ENCODE results near the gene SFT2D3.

The SFT2D3 gene

GRCh38 chr2:127701193-127701650 lies at the start of gene SFT2D3:
SFT2D3 (plus strand) TSS chr2:127701497; CDS start chr2:127701529, 32 bp downstream.
- peak; percentile 79 for DNase-seq (ENCODE audit: low read depth)

DNA sequence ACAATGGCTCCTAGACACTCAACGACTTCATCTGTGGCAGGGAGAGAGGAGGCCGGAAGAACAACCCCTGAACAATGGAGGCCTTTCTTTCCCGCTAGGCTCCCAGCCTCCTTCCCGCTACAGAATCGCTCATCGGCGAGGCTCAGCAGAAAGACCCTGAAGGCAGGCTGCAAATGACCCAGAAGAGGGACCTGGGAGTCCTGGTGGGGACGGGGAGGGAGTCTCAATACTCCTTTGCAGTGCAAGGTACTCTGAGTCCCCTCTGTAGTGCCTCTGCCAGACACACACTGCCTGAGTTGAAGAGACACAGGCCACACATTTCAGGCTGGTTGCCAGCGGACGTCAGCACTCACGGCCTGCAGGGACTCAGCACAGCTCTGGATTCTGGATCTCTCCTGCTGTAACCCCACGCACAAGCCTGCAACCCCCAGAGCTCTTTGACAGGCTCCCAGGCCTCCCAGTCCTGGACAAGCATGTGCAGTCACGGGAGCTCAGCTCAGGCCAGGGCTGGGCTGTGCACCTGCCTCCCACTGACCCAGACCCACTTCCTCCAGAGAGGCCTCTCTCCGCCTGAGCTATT lies 49.2 kb upstream of the SFT2D3 start:
- no peak for DNase-seq (ENCODE audit: low read depth)

DNA sequence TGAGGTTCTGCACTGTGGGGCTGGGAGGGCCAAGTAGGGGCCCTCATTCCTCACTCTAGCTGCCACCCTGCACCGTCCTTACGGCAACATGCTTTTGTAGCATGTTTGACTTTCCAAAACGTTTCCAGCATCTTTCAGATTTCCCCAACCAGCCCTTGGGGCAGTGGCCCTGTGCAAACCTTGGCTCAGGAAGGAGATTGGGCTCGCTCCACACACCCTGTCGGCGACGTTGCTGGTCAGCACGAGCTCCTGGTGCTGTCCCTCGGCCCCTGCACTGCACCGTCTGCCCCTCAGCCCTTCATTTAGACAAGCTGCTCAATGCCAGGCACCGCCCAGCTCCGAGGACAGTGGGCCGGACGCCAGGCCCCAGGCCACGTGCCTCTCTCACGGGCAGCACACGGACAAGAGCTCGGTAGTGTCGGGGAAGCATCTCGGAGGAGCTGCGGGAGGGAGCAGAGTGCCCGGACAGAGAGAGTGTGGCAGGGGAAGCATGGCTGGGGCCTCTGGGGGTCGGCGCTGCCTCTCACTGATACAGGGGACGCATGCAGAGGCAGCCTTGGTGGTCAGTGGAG lies 48.4 kb upstream of the SFT2D3 start:
- no peak for DNase-seq (ENCODE audit: low read depth)

GRCh38 chr2:127653421-127654083 lies 47.7 kb upstream of the SFT2D3 start:
- no peak for DNase-seq (ENCODE audit: low read depth)

DNA sequence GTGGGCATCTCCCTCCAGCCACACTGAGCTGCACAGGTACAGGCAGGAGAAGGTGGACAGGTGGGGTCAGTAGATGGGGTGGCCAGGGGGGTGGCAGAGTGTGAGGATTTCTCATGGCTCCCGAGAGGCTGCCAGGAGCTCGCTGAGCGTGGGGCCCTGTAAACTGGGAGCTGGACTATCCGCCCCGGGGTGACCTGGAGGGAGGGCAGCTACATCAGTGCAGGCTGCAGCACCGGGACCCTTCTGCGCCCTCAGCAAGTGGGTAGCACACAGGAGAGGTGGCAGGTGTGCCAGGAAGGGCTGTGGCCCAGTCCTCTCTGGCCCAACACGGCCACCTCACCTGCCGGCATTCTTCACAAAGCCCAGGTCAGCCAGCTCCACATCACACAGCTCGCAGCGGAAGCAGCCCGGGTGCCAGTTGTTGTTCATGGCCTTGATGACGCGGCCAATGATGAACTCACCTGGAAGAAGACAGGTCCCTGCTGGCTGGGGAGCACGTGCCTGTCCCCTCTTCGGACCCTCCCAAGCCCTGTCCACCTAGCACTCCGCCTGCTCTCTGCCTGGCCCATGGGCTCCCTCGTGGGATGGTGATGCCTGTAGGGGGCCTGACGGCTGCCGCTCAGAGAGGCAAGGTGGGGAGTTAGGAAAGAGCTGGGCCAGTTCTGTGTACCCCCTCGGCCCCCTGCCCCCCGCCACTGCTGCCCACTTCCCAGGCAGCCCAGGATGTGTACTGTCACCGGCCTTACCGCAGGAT lies 47.0 kb upstream of the SFT2D3 start:
- no peak for DNase-seq (ENCODE audit: low read depth)

DNA sequence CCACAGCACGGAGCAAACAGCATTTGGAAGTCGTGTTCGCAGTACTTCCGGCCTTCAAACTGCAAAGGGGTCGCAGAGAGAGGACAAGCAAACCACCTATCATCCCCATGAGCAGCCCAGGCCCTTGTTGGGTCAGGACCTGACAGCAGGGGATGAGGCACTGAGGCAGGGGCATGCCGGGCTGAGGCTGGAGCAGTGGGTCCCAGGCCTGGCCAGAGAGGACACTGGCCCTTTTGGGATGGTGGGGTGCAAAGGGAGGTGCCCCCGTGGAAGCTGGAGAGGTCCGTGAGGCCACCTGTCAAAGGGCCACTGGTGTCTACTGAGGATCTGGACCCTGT lies 46.5 kb upstream of the SFT2D3 start:
- no peak for DNase-seq (ENCODE audit: low read depth)

DNA sequence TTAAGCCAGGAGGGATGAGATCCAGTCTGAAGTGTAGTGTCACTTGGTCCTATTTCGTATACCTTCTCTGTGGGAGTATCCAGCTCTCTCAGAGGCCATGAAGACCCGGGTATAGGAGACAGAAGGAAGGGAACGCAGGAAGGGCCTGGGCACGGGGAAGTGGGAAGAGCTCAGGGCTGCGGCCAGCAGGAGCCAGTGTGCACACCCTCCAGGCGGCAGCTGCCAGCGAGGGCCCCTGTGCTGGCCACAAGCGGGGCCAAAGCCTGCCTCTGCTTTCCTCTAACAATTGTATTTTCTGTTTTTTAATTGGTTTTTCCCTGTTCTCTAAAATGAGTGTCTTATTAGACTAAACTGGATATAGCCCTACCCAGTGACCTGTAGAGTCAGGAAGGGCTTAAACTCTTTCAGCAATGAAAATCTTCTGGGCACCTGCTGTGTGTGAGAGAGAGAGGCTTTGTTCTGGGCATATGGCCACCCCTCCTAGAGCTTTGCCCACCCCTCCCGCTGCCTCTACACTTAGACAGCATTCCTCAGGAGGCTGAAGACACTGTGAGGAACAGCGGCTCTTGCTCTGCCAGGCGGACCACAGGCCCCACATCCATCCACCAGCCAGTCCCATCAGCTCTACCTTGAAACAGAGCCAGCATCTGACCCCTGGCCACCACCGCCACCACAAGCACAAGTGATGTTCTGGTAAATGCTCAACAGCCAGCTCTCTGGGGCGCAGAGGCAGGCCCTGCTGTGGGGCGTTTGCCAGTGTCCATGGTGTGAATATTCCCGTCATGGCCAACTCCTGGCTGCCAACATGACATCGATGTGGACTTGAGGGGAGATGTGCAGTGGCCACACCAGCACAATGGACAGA lies 45.9 kb upstream of the SFT2D3 start:
- no peak for DNase-seq (ENCODE audit: low read depth)

DNA sequence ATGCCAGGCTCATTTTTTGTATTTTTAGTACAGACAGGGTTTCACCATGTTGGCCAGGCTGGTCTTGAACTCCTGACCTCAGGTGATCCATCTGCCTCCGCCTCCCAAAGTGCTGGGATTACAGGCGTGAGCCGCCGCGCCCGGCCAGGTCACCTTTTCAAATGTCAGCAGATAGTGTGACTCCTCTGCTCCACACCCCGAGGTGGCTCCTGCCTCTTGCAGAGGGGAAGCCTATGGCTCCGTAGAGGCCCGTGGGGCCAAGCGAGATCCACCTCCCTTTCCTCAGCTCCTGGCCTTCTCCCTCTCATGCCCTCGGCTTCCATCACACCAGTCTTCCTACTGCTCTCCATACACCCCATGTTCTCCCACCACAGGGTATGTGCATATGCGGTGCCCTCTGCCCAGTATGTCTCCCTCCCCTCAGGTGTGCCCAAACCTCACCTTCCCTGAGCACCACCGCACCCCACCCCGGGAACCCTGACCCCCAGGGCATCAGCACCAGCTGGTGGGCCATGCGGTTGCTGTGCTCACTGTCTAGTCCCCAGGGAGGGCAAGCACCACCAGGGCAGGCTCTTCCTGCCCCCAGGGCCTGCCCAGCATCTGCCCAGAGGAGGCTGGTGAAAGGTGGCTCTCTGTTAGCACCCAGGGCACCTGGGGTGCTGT lies 44.6 kb upstream of the SFT2D3 start:
- DNase-seq (ENCODE audit: low read depth), result no peak

- no peak for DNase-seq (ENCODE audit: low read depth)
These were observed 44.1 kb upstream of the SFT2D3 start for GRCh38 chr2:127657232-127657595.

DNA sequence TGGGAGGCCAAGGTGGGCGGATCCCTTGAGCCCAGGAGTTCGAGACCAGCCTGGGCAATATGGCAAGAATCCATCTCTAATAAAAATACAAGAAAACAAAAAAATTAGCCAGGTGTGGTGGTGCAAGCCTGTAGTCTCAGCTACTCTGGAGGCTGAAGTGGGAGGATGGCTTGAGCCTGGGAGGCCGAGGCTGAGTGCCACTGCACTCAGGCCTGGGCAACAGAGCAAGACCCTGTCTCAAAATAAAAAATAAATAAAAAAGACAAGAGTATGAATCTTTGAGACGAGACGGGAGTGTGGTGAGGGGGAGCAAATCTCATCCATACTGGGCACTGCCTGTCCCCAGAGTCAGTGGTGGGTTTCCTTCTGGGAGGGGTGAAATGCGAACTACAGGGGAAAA lies 43.2 kb upstream of the SFT2D3 start:
- DNase-seq (ENCODE audit: low read depth), result no peak

DNA sequence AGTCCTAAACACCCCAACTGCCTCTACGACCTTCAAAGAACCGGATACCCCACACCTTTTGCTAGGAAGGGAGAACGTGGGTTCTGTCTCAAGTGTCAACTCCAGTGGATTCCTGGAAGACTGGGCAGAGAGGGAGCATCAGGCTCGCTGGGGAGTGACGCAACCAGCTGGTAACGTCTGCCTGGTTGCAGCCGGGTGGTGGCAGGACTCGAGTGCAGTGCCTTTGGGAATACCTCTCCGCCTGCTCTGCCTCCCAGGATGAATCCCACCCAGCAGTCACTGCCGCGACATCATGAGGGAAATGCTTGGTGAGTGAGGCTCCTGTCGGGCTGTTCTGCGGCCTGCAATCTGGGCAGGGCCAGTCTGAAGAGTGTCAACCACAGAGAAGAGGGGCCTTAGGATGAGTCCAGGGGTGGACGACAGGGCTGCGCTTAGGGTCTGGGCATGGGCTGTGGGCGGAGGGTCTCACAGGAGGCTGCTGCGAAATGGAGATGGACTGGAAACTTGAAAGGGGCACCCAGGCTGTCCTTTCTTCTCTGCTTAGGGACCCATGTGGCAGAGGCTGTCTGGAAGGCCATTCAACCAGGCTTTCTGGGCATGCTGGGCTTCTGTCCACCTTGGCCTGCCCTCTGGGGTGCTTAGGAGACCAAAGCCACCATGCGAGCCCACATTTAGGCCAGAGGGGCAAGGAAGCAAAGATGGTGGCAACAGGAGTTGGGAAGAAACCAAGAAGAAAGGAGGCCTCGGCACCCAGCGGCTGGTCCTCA lies 42.5 kb upstream of the SFT2D3 start:
- DNase-seq (ENCODE audit: low read depth), result no peak

DNA sequence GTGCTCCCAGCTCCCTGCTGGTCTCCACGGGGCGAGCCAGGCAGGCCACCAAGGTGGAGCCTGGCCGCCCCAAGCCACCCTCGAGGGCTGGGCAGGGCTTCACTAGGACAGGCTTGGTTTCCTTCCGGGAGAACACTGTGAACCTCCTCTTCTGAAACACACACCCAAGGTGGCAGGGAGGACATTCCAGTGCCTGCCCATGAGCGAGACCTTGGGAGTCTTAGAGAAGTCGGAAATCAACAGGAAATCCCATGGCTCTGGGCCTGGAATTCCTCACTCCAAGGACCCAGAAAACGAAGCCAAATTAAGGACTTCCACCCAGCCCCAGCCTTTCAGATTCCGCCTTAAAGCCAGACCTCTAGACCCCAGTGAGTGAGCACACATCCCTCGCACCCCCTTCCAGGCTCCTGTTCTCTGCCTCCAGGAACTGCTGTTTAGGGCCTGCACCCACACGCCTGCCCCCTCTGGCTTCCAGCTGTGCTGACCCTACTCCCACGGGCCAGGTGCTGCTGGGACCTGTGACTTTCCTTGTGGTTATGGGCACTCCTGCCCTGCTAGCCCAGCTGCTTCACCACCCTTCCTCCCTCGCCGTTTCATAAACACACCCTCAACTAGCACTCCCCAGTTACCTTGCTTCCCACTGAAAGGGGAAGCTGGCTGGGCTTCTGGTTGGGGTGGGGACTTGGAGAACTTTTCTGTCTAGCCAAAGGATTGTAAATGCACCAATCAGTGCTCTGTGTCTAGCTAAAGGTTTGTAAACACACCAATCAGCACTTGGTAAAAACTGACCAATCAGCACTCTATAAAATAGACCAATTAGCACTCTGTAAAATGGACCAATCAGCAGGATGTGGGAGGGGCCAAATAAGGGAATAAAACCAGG lies 41.6 kb upstream of the SFT2D3 start:
- DNase-seq (ENCODE audit: low read depth), result no peak

- no peak for DNase-seq (ENCODE audit: low read depth)
These were observed 41.1 kb upstream of the SFT2D3 start for GRCh38 chr2:127660291-127660578.

DNA sequence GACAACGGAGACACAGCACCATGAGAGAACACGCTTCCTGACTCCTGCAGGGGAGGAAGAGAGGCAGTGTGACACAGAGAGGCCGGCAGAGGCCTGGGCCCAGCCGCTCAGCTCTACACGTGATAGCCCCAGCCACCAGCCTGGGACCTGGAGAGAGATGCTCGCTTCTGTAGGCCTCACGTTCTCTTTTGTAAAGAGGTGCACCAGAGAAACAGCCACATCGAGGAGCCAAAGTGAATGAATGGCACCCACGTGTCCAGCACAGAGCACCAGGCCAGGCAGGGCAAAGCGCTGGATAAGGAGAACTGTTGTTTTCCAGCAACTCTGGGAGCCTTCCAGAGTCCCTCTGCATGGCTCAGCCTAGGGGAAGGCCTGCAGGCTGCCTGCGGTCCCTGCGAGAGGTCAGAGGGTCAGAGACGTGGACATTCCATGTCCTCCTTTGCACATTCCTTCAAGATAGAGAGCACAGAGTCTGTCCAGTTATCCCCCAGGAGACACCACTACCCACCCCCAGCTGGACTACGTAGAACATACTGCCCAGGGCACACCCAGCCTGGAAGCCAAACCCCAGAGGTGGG lies 40.1 kb upstream of the SFT2D3 start:
- DNase-seq (ENCODE audit: low read depth), result no peak

GRCh38 chr2:127661949-127662510 lies 39.3 kb upstream of the SFT2D3 start:
- DNase-seq (ENCODE audit: low read depth), result no peak

GRCh38 chr2:127662937-127663565 lies 38.2 kb upstream of the SFT2D3 start:
- DNase-seq (ENCODE audit: low read depth), result no peak

GRCh38 chr2:127663566-127664064 lies 37.7 kb upstream of the SFT2D3 start:
- DNase-seq (ENCODE audit: low read depth), result no peak

DNA sequence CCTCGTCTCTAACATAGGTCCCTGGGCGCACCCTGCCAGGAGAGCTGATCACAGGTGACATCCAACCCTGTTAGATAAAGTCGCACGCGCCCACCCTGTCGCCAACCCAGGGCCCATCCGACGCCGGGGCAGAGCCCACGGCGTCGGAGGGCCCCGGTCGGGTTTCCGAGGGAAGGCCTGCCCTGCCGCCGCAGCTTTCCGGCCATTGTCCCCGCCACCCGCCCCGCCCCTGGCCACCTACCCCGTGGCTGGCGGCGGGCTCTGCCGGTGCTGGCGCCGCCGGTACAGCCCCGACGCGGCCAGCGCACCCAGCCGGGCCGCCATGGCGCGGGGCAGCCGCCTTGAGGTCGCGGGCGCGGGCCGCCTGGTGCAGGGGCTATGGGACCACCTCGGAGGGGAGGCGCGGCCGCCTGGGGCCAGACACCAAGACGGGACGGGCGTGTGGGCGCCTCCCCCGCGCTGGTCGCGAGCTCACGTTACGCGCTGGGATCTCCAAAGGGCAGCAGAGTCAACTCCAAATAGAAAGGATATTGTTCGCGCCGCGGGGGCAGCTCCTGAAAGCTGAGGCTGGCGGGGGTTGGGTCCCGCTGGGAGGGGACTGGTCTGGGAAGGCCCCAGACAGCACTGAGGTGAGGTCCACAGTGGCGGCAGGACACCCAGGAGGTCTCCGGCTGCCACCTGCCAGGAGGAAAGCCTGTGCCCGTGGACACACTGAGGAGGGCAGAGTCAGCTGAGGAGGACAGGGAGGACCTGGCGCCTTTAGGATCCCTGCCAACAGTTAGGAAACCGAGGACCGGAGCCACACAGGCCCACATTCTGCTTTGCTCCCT lies 37.0 kb upstream of the SFT2D3 start:
- DNase-seq (ENCODE audit: low read depth), result no peak

Data from activated gamma-delta T cell treated with anti-CD3 and anti-CD28 coated beads, Interleukin-2, amount 50 U/mL, for 16 hours (primary cell).